H9 (cell line): ENCODE results near the gene MYCBP2. TPM values are rescaled to one million over a fixed set of nuclear protein-coding genes. Genes with fewer than 3 reads are reported as not detected.

ENCODE experiments used
- DNase-seq: peaks from one replicate; pipeline ENCODE4 v3.0.0-alpha.2; 2017
- H2AFZ ChIP-seq: one replicate; pipeline ENCODE4 v1.6.1; 2013; ENCODE audit warnings: mild to moderate bottlenecking, low read length, control low read depth, moderate library complexity
- H2AK5ac ChIP-seq: 2 replicates; pipeline ENCODE4 v1.6.1; 2013; ENCODE audit warnings: low read length, control low read depth, mixed read lengths; ENCODE audit not compliant: insufficient read length
- H2BK120ac ChIP-seq: one replicate; pipeline ENCODE4 v1.6.1; 2013; ENCODE audit warnings: low read depth, mild to moderate bottlenecking, low read length, control low read depth, inconsistent platforms; ENCODE audit not compliant: poor library complexity, severe bottlenecking
- H2BK12ac ChIP-seq: 2 replicates; pipeline ENCODE4 v1.6.1; 2013; ENCODE audit warnings: low read length, control low read depth, mixed read lengths, low read depth; ENCODE audit not compliant: insufficient read length
- H2BK15ac ChIP-seq: 2 replicates; pipeline ENCODE4 v1.6.1; 2013; ENCODE audit warnings: low read depth, low read length, control low read depth
- H2BK20ac ChIP-seq: one replicate; pipeline ENCODE4 v1.6.1; 2013; ENCODE audit warnings: low read depth, mild to moderate bottlenecking, low read length, control low read depth, inconsistent platforms; ENCODE audit not compliant: poor library complexity, severe bottlenecking
- H2BK5ac ChIP-seq: 2 replicates; pipeline ENCODE4 v1.6.1; 2013; ENCODE audit warnings: low read length, control low read depth, mixed read lengths; ENCODE audit not compliant: insufficient read length
- H3K14ac ChIP-seq: 2 replicates; pipeline ENCODE4 v1.6.1; 2013; ENCODE audit warnings: low read length, control low read depth; ENCODE audit not compliant: insufficient read depth
- H3K18ac ChIP-seq: 2 replicates; pipeline ENCODE4 v1.6.1; 2013; ENCODE audit warnings: low read depth, mild to moderate bottlenecking, mixed read lengths, low read length, control low read depth; ENCODE audit not compliant: insufficient read length
- H3K23ac ChIP-seq: 2 replicates; pipeline ENCODE4 v1.6.1; 2013; ENCODE audit warnings: low read length, control low read depth, mixed read lengths, low read depth; ENCODE audit not compliant: insufficient read length
- H3K23me2 ChIP-seq: 2 replicates; pipeline ENCODE4 v1.6.1; 2013; ENCODE audit warnings: low read depth, mild to moderate bottlenecking, mixed read lengths, low read length, control low read depth; ENCODE audit not compliant: insufficient read length, poor library complexity, severe bottlenecking
- H3K27ac ChIP-seq: 2 replicates; pipeline ENCODE4 v1.5.1; 2013; ENCODE audit warnings: low read length, control low read depth, mixed read lengths, low read depth; ENCODE audit not compliant: insufficient read length
- H3K27me3 ChIP-seq: 2 replicates; pipeline ENCODE4 v1.6.1; 2013; ENCODE audit warnings: low read length, control low read depth, inconsistent platforms; ENCODE audit not compliant: insufficient read depth
- H3K4ac ChIP-seq: 2 replicates; pipeline ENCODE4 v1.6.1; 2013; ENCODE audit warnings: low read depth, mild to moderate bottlenecking, control low read depth, inconsistent platforms, low read length, moderate library complexity
- H3K4me1 ChIP-seq: 2 replicates; pipeline ENCODE4 v1.6.1; 2013; ENCODE audit warnings: low read length, control low read depth, inconsistent platforms; ENCODE audit not compliant: insufficient read depth
- H3K4me2 ChIP-seq: 2 replicates; pipeline ENCODE4 v1.6.1; 2013; ENCODE audit warnings: low read length, control low read depth, mixed read lengths; ENCODE audit not compliant: insufficient read length, insufficient read depth
- H3K56ac ChIP-seq: 2 replicates; pipeline ENCODE4 v1.6.1; 2013; ENCODE audit warnings: low read depth, mild to moderate bottlenecking, mixed read lengths, low read length, control low read depth; ENCODE audit not compliant: insufficient read length
- H3K79me1 ChIP-seq: 2 replicates; pipeline ENCODE4 v1.6.1; 2013; ENCODE audit warnings: low read depth, mild to moderate bottlenecking, moderate library complexity, low read length, control low read depth, inconsistent platforms; ENCODE audit not compliant: insufficient read depth, poor library complexity, severe bottlenecking
- H3K79me2 ChIP-seq: 2 replicates; pipeline ENCODE4 v1.6.1; 2013; ENCODE audit warnings: low read length, control low read depth, inconsistent platforms; ENCODE audit not compliant: insufficient read depth
- H3K9ac ChIP-seq: 2 replicates; pipeline ENCODE4 v1.6.1; 2013; ENCODE audit warnings: low read length, control low read depth, mixed read lengths; ENCODE audit not compliant: insufficient read length; ENCODE audit errors: extremely low read depth
- H3K9me3 ChIP-seq: one replicate; pipeline ENCODE4 v1.6.1; 2013; ENCODE audit warnings: low read depth, low read length, inconsistent platforms; ENCODE audit not compliant: control insufficient read depth
- H3T11ph ChIP-seq: one replicate; pipeline ENCODE4 v1.6.1; 2013; ENCODE audit warnings: mild to moderate bottlenecking, low read length, control low read depth, inconsistent platforms
- H4K20me1 ChIP-seq: one replicate; pipeline ENCODE4 v1.6.1; 2013; ENCODE audit not compliant: control insufficient read depth, insufficient read length, insufficient read depth
- H4K5ac ChIP-seq: 2 replicates; pipeline ENCODE4 v1.6.1; 2013; ENCODE audit warnings: low read depth, mild to moderate bottlenecking, mixed read lengths, low read length, control low read depth; ENCODE audit not compliant: insufficient read length
- H4K8ac ChIP-seq: replicated peaks from 2 replicates; pipeline ENCODE4 v1.6.1; 2013; ENCODE audit warnings: low read length, control low read depth, mixed read lengths, low read depth; ENCODE audit not compliant: insufficient read length
- H4K91ac ChIP-seq: 2 replicates; pipeline ENCODE4 v1.6.1; 2013; ENCODE audit warnings: low read depth, mild to moderate bottlenecking, moderate library complexity, mixed read lengths, low read length, control low read depth; ENCODE audit not compliant: insufficient read length
- H3K27ac Mint-ChIP-seq, 3 experiments: 2 replicates in 2 of 3; 3 replicates in 1 of 3; pipeline ENCODE4 v1.8.0; 2020 to 2021; ENCODE audit warnings: mixed read lengths in 3 of 3, mild to moderate bottlenecking in 1 of 3, moderate library complexity in 1 of 3
- H3K27me3 Mint-ChIP-seq: 2 replicates; pipeline ENCODE4 v1.8.0; 2021; ENCODE audit warnings: low read depth, mild to moderate bottlenecking, moderate library complexity, mixed read lengths
- H3K36me3 Mint-ChIP-seq, 3 experiments: 2 replicates in 2 of 3; 3 replicates in 1 of 3; pipeline ENCODE4 v1.8.0; 2020 to 2021; ENCODE audit warnings: low read depth in 3 of 3, mixed read lengths in 3 of 3; ENCODE audit not compliant: insufficient read depth in 1 of 3
- H3K4me1 Mint-ChIP-seq, 2 experiments: 2 replicates each; pipeline ENCODE4 v1.8.0; 2020; ENCODE audit warnings: mixed read lengths in 2 of 2
- H3K4me3 Mint-ChIP-seq, 2 experiments: 2 replicates in 1 of 2; 3 replicates in 1 of 2; pipeline ENCODE4 v1.8.0; 2020 to 2021; ENCODE audit warnings: mild to moderate bottlenecking in 2 of 2, mixed read lengths in 2 of 2, moderate library complexity in 1 of 2
- H3K9me3 Mint-ChIP-seq, 2 experiments: 2 replicates in 1 of 2; 3 replicates in 1 of 2; pipeline ENCODE4 v1.8.0; 2020; ENCODE audit warnings: mild to moderate bottlenecking in 2 of 2, mixed read lengths in 2 of 2, moderate library complexity in 1 of 2
- CTCF ChIP-seq: fragments of 200-600 bp; sonication (generic); conservative IDR thresholded peaks from 3 replicates; pipeline ENCODE4 v1.8.0; 2021; ENCODE audit warnings: antibody characterized with exemption, mild to moderate bottlenecking
- WGBS: extraction: QIAGEN DNeasy Blood & Tissue Kit; methylation state at CpG from one replicate; pipeline ENCODE4 v1.1.7; 2013; ENCODE audit warnings: missing lambda C conversion rate, low lambda C conversion rate, mixed read lengths; ENCODE audit not compliant: insufficient read length; ENCODE audit errors: extremely low coverage; 5-methylcytosine and 5-hydroxymethylcytosine counted together
- total RNA-seq: library from RNA; stranded (reverse); gene quantifications from 2 replicates; pipeline ENCODE4 v1.2.1, GENCODE V29; 2021

MYCBP2 gene
- total RNA-seq, 1 experiment from 2014 or later, result 32.0 TPM

- Histone ChIP-seq H3K9ac (no peak overlapping the region), H3K79me2 (no peaks in the 10 kb centered on the region), H3K4me2 (no peak overlapping the region), H3K4ac (no peak overlapping the region), H2BK20ac (no peak overlapping the region), H3K18ac (no peak overlapping the region), H2AK5ac (no peak overlapping the region), H3K79me1 (no peaks in the 10 kb centered on the region), H3K9me3 (no peaks in the 10 kb centered on the region), H4K5ac (no peak overlapping the region), H2BK15ac (no peak overlapping the region), H3T11ph (no peak overlapping the region), H4K91ac (no peak overlapping the region), H4K20me1 (no peaks in the 10 kb centered on the region), H3K27ac (no peak overlapping the region), H3K23me2 (no peaks in the 10 kb centered on the region), H2AFZ (no peak overlapping the region), H3K4me1 (no peaks in the 10 kb centered on the region; the same call in 1 of the 2 replicates), H2BK5ac (no peak overlapping the region), H3K56ac (no peak overlapping the region), H3K27me3 (no peaks in the 10 kb centered on the region), H4K8ac (no peak overlapping the region), H2BK12ac (no peak overlapping the region), H3K23ac (no peak overlapping the region), H3K14ac (no peak overlapping the region), H2BK120ac (no peak overlapping the region)
- no peaks in the 10 kb centered on the region for H3K9me3 Mint-ChIP-seq
- H3K27ac Mint-ChIP-seq, result no peak overlapping the region
- no peaks in the 10 kb centered on the region for H3K27me3 Mint-ChIP-seq
- peaks cover 13 to 15% of the 10 kb centered on the region in 2 experiments for H3K4me1 Mint-ChIP-seq
- H3K4me3 Mint-ChIP-seq, result no peak overlapping the region
- peaks cover 11 to 13% (median 12%) of the 10 kb centered on the region in 3 experiments; a peak in 6 of 7 replicates for H3K36me3 Mint-ChIP-seq
- DNase-seq, result no peak
- WGBS, result no CpG with 5 or more reads among the region's 1 CpG
- no peak for TF ChIP-seq CTCF
Observed at GRCh38 chr13:77093735-77094134, 233.2 kb downstream of the MYCBP2 start.
